RWPE1 (cell line): ENCODE data around the gene SPDYC.

Source experiments
- CTCF ChIA-PET: fragments of 350-600 bp; sonication (Branson Sonifier 250); formaldehyde crosslinking; extraction: SDS; loops from one replicate; lab custom pipeline; 2021; lab: Yijun Ruan, JAX
- POLR2A ChIA-PET: fragments of 400-600 bp; formaldehyde crosslinking; extraction: SDS; loops from one replicate; lab custom pipeline; 2020; ENCODE audit warnings: antibody characterized with exemption; ENCODE audit not compliant: low non-redundant PET; lab: Yijun Ruan, JAX
- DNase-seq: peaks from one replicate; pipeline ENCODE4 v3.0.0; 2012; ENCODE audit warnings: low spot score
- H3K27ac ChIP-seq: fragments of 450-650 bp; 2 replicates; pipeline ENCODE4 v1.5.1; 2017
- CTCF ChIP-seq: fragments of 450-650 bp; conservative IDR thresholded peaks from 2 replicates; pipeline ENCODE4 v1.5.1; 2017; ENCODE audit warnings: low read depth, mild to moderate bottlenecking

SPDYC gene

GRCh38 chr11:65215441-65216076, 45.5 kb downstream of the SPDYC start:
- H3K27ac ChIP-seq, result no peak overlapping the region
- ChIA-PET POLR2A (no interaction called here), CTCF (interaction anchor here (0.7 kb wide), 1 partner anchor 21 kb away, joined by 3 read pairs; no protein-coding TSS in a partner anchor)
- TF ChIP-seq CTCF, result no peak
- DNase-seq, result no peak

GRCh38 chr11:65216830-65217229, 46.8 kb downstream of the SPDYC start:
- ChIA-PET POLR2A (no interaction called here), CTCF (no interaction called here)
- no peak overlapping the region for H3K27ac ChIP-seq
- TF ChIP-seq CTCF, result no peak
- DNase-seq, result no peak

GRCh38 chr11:65217441-65218423, 47.7 kb downstream of the SPDYC start:
- ChIA-PET POLR2A (no interaction called here), CTCF (no interaction called here)
- TF ChIP-seq CTCF, result no peak
- no peak for DNase-seq
- H3K27ac ChIP-seq, result no peak overlapping the region

GRCh38 chr11:65218446-65218845, 48.4 kb downstream of the SPDYC start:
- no peak overlapping the region for H3K27ac ChIP-seq
- DNase-seq, result no peak
- POLR2A ChIA-PET, result no interaction called here
- CTCF ChIA-PET, result no interaction called here
- no peak for TF ChIP-seq CTCF

GRCh38 chr11:65219930-65220213, 49.8 kb downstream of the SPDYC start:
- POLR2A ChIA-PET, result no interaction called here
- CTCF ChIA-PET, result interaction anchor here (0.6 to 1.0 kb wide), 3 partner anchors 12 to 1937 kb away, joined by 3 to 4 read pairs (median 4); no protein-coding TSS in a partner anchor
- TF ChIP-seq CTCF, result no peak
- no peak overlapping the region for H3K27ac ChIP-seq
- DNase-seq, result no peak

GRCh38 chr11:65221026-65221425, 51.0 kb downstream of the SPDYC start:
- POLR2A ChIA-PET, result no interaction called here
- no peak for DNase-seq
- TF ChIP-seq CTCF, result no peak
- CTCF ChIA-PET, result interaction anchor here (0.5 to 1.0 kb wide), 3 partner anchors 11 to 426 kb away, joined by 3 to 4 read pairs (median 4); no protein-coding TSS in a partner anchor
- H3K27ac ChIP-seq, result no peak overlapping the region
